ENCODE results near the gene ANTXRL. TPM values are rescaled to one million over a fixed set of nuclear protein-coding genes. Genes with fewer than 3 reads are reported as not detected.
A peak's percentile ranks its signal among the peaks of the same experiment; 100 is the strongest.

ANTXRL gene
- total RNA-seq, 4 donors from 2014 or later, result not detected

DNA sequence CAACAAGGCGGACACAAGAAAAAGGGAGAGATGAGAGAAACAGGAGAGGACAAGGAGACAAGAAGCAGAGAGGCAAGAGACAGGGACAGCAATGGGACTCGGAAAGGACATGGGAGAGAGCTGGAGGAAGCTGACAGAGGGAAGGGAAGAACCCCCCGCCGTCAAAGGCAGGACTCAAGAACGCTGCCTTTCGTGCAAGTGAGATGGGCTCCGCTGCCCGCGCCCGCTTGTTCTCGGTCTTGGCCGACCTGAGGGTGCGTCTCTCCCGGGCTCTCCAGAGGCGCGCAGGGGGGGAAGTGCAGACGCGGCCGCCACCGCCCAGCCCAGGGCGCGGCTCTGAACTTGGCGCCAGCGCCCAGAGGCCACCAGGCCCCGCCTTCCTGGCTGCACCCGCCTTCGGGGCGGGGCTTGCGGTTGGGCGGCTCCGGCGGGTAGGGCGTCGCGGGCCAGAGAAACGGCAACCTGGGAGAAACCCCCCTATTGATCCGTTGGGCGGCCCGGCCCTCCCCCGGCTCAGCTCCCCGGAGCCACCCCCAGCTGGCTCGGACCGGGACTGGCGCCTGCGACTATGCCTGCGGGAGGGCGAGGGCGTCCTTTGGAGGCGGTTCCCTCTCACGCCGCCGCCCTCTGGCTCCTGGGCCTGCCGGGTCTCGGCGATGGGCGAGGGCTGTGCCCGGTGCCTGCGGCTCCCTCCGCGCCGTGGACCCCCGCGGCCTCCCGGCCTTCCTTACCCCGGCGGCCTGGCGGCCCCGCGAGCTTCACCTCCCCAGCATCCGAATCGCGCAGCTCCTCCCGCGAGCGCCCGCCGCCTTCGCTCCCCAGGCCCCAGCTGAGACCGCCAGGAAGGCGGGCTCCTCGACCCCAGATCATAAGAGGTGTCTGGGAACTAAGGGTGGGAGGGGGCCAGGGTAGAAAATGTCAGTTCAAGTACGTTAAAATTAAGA is 2.2 kb upstream of the ANTXRL start:
- intact Hi-C loops (cut with DNase I; ENCODE audit: low total_unique reads), result loop anchor here (5.0 kb wide), 1 partner anchor 177 kb away; no protein-coding TSS in a partner anchor
- DNase-seq (ENCODE audit: low spot score in 2 of 2), result peak; percentile 84 to 97
- 1 to 3% methylated on average over 32 to 82 of the region's 82 CpGs for WGBS, 2 donors
- peak overlapping the region; percentile 51 for H3K4me3 ChIP-seq (ENCODE audit: low read depth, poor library complexity, severe bottlenecking)
- TF ChIP-seq, protein P1, sequence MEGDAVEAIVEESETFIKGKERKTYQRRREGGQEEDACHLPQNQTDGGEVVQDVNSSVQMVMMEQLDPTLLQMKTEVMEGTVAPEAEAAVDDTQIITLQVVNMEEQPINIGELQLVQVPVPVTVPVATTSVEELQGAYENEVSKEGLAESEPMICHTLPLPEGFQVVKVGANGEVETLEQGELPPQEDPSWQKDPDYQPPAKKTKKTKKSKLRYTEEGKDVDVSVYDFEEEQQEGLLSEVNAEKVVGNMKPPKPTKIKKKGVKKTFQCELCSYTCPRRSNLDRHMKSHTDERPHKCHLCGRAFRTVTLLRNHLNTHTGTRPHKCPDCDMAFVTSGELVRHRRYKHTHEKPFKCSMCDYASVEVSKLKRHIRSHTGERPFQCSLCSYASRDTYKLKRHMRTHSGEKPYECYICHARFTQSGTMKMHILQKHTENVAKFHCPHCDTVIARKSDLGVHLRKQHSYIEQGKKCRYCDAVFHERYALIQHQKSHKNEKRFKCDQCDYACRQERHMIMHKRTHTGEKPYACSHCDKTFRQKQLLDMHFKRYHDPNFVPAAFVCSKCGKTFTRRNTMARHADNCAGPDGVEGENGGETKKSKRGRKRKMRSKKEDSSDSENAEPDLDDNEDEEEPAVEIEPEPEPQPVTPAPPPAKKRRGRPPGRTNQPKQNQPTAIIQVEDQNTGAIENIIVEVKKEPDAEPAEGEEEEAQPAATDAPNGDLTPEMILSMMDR (IDR thresholded peaks at IDR 0.05), result no peak

DNA sequence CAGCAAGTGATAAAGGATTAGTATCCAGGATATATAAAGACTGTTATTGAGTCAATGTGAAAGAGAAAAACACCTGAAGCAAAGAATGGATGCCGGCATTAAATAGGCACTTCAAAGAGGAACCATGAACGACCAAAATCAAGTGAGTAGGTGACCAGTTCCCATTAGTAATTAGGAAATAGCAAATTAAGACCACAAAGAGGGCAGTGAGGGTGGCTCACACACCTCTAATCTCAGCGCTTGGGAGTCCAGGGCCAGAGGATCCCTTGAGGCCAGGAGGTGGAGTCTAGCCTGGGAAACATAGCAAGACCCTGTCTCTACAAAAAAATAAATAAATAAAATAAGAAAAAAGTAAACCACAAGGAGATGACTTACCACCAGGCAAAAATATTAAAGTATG is 1.5 kb upstream of the ANTXRL start:
- 37 to 48% methylated on average over 3 of the region's 3 CpGs for WGBS, 2 donors
- peak in 1 of 2 donors; percentile 40 for DNase-seq (ENCODE audit: low spot score in 2 of 2)
- no peak overlapping the region for H3K4me3 ChIP-seq (ENCODE audit: low read depth, poor library complexity, severe bottlenecking)
- intact Hi-C loops (cut with DNase I; ENCODE audit: low total_unique reads), result no loop called here
- no peak for TF ChIP-seq POLR2A (IDR thresholded peaks at IDR 0.05)
- TF ChIP-seq, protein P1 (IDR thresholded peaks at IDR 0.05), result no peak

DNA sequence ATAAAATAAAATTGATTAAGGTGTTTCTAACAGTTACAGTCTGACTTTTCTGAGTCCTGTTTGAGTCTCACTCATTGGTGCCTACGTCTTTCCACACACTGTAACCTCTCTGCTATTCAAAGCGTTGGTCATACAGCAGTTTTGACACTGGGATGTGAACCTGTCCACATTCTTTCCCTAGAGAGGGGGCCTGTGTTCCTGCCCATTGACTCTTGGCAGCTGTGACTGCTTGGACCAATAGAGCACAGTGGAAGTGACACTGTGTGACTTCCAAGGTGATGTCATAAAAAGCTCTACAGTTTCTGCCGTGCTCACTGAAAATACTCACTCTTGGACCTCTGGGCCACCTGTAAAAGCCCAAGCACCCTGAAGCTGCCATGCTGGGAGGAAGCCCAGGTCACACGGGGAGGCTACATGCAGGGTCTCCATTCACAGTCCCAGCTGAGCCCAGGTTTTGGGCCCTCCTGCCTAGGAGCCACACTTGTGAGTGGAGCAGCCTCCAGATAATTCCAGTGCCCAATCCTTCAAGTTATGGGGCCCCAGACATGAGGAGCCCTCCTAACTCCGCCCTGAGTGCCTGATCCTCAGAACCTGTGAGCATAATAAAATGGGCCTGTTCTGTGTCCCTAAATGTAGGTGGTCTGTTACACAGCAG is 704 bp upstream of the ANTXRL start:
- DNase-seq (ENCODE audit: low spot score in 2 of 2), result peak in 1 of 2 donors; percentile 72
- WGBS, 2 donors, result 86 to 87% methylated on average over 5 of the region's 5 CpGs
- intact Hi-C loops (cut with DNase I; ENCODE audit: low total_unique reads), result no loop called here

DNA sequence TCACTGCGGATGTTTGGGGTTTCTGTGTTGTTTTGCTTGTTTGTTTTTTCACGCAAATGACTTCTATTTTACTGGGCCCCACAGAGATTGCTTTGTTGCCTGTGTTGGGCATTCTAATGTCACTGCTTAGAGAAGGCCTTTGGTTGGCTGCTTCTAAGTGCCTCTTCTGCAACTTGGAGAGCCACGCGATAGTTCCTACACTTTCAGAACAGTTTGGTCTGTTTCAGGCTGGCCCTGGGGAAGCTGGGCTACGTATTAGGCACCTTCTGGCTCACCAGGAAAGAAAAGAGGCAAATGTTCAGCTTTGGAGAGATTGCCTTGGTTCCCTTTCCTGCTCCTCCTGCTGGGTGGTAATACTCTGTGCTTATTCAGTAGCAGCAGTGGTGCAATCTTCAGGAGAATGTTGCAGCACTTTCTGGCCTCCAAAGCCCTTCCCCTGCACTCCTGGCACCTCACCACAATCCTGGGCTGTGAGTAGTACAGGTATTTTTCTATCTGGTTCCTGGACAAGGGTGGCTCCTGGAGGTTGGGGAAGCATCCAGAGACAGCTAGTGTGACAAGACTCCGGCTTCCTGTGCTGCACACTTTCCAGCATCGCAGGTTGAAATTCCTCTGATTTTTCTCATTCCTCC is 1.2 kb downstream of the ANTXRL start:
- TF ChIP-seq POLR2A (IDR thresholded peaks at IDR 0.05), result no peak
- TF ChIP-seq, protein P1 (IDR thresholded peaks at IDR 0.05), result no peak
- intact Hi-C loops (cut with DNase I; ENCODE audit: low total_unique reads), result no loop called here
- peak in 1 of 2 donors; percentile 85 for DNase-seq (ENCODE audit: low spot score in 2 of 2)
- no peak overlapping the region for H3K4me3 ChIP-seq (ENCODE audit: low read depth, poor library complexity, severe bottlenecking)
- 62 to 78% methylated on average over 7 of the region's 7 CpGs for WGBS, 2 donors

More for the DNA sequence above, 704 bp upstream of the ANTXRL start:
- TF ChIP-seq POLR2A (IDR thresholded peaks at IDR 0.05), result no peak
- no peak overlapping the region for H3K4me3 ChIP-seq (ENCODE audit: low read depth, poor library complexity, severe bottlenecking)

DNA sequence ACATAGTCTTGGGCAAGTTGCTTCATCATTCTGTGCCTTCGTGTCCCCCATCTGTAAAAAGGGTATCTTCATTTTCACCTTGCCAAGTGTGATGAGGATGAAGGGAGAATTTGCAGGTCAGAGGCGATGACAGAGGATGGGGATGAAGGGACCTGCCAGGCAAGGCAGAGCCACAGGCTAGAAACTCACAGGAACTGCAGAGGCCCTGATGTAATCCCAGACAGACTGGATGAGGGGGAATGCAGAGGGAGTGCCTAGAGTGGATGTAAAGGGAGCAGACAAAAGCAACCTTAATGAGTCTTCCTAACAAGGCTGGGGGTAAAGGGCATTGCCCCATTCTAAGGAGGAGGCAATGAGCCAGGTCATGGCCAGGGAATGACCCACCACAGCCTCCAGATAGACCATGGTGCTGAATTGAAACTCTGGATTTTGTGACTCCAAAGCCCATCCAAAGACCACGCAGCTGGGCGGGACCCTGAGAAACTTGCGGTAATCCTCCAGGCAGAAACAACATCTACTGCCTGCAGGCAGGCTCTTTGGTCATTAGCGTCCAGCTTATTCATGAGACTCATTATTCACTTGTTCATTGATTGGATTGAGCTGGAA is 1.9 kb downstream of the ANTXRL start:
- H3K4me3 ChIP-seq (ENCODE audit: low read depth, poor library complexity, severe bottlenecking), result no peak overlapping the region
- intact Hi-C loops (cut with DNase I; ENCODE audit: low total_unique reads), result no loop called here
- 91 to 92% methylated on average over 6 of the region's 6 CpGs for WGBS, 2 donors
- DNase-seq (ENCODE audit: low spot score in 2 of 2), result peak in 1 of 2 donors; percentile 62
- TF ChIP-seq POLR2A (IDR thresholded peaks at IDR 0.05), result no peak

DNA sequence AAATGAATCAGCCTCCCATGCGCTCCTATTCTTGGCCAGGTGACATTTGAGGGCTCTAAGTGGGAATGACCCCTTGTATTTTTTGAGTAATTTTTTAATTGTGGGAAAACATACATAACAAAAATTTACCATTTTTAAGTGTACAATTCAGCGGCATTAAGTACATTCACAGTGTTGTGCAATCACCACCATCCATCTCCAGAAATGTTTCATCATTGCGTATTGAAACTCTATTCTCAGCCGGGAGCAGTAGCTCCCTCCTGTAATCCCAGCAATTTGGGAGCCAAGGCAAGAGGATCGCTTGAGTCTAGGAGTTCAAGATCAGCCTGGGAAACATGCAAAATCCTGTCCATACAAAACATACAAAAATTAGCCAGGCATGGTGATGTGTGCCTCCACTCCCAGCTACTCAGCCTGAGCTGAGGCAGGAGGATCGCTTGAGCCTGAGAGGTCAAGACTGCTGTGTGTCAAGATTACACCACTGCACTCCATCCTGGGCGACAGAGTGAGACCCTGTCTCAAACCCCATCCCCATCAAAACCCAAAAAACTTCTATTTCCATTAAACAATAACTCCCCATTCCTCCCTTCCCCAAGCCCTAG is 2.5 kb downstream of the ANTXRL start:
- no peak overlapping the region for H3K4me3 ChIP-seq (ENCODE audit: low read depth, poor library complexity, severe bottlenecking)
- 84 to 87% methylated on average over 7 of the region's 7 CpGs for WGBS, 2 donors
- peak in 1 of 2 donors; percentile 67 for DNase-seq (ENCODE audit: low spot score in 2 of 2)
- intact Hi-C loops (cut with DNase I; ENCODE audit: low total_unique reads), result no loop called here
- TF ChIP-seq, protein P1 (IDR thresholded peaks at IDR 0.05), result no peak
- no peak for TF ChIP-seq POLR2A (IDR thresholded peaks at IDR 0.05)

All from lower leg skin (tissue), 4 donors.